H54 (cell line): ENCODE data around the gene RAB20.

Source experiments
- DNase-seq: peaks from one replicate; pipeline ENCODE4 v3.0.0; 2011; ENCODE audit warnings: low spot score, mixed read lengths; ENCODE audit not compliant: insufficient read length
- FAIRE-seq: peaks from 3 replicates; lab custom pipeline; 2011; peaks lifted over from hg19 to GRCh38; lab: Jason Lieb, UNC
- POLR2A ChIP-seq: IDR thresholded peaks from 2 replicates; pipeline ENCODE4 v1.6.1; 2011; ENCODE audit warnings: low read depth, mild to moderate bottlenecking, low read length

Gene RAB20

DNA sequence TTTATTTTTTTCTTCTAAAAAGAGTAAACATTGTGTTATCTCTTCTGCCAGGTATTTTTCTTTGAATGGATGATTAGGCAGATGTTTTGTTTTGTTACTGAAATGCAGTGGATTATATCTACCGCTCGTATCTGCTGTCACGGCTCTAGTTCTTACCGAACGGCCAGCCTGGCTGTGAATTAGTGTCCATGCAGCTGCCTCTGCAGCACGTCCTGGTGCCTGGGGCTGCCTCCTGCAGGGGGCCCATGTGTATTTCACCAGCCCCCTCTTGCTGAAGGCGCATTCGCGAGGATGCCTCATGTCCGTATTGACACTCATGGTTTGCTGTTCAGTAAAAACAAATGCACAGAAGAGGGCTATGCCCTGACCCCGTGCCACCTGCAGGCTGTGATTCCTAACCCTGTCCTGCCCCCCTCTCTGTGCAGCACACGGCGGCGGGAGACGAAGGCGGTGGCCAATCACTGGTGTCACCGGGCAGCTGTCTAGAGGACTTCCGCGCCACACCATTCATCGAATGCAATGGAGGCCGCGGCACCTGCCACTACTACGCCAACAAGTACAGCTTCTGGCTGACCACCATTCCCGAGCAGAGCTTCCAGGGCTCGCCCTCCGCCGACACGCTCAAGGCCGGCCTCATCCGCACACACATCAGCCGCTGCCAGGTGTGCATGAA, 49.9 kb downstream of the RAB20 start:
- no peak for FAIRE-seq

DNA sequence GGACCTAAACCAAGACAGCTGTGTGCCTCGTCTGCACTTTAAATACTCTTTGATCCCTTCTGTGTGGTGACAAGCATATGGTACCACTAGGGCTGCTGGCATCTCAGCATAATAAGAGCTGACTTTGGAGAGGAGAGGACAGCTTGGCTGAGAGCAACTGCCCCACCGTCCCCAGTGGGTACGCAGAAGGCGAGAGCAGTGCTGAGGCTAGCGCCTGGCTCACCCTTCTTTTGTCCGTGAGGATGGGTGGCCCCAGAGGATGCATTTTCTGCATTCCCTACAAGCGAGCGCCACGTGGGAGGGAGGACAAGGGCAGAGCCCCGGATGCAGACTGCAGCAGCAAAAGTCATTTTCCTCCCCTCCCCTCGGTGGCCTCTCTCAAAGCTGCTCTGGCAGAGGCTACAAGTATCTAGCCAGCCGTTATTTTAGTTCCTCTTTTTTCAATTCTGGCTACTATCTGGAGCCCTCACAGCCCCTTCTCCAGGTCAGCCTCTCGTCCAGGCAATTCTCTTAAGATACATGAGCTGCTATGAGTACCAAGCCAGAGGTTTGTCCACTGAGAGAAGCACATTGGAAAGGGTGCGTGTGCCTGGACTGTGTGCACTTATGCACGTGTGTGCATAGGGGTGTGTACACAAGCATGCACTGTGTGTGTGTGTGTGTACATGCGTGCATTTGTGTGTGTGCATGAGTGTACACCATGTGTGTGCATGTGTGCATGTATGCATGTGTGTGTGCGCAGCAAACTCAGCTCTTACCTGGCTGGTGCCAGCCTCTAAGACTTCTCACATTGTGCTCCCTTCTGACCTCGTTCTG, 51.3 kb downstream of the RAB20 start:
- FAIRE-seq (no peak), DNase-seq (peak; percentile 51)
- no peak for TF ChIP-seq POLR2A

More for the DNA sequence above, 49.9 kb downstream of the RAB20 start:
- no peak for DNase-seq
- TF ChIP-seq POLR2A = no peak

DNA sequence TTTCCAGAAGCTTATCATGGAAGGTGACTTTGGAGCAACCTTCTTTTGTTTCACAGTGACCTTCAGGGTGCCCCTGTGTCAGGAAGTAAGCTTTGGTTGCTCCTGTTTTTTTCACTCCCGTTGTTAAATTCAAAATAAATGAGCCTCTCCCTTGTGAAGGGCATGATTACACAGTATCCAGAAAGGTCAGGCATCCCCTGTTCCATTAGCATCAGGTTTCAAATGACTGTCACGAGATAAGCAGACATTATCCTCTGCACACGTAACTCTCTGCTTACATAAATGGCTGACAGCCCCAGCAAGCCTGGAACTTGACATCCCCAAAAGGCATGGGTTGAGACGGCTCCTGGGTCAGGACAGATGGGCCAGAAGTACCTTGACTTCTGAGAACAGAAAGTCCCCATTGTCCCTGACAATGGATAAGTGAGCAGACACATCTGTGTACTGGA, 52.0 kb downstream of the RAB20 start:
- no peak for TF ChIP-seq POLR2A
- DNase-seq (no peak), FAIRE-seq (no peak)

DNA sequence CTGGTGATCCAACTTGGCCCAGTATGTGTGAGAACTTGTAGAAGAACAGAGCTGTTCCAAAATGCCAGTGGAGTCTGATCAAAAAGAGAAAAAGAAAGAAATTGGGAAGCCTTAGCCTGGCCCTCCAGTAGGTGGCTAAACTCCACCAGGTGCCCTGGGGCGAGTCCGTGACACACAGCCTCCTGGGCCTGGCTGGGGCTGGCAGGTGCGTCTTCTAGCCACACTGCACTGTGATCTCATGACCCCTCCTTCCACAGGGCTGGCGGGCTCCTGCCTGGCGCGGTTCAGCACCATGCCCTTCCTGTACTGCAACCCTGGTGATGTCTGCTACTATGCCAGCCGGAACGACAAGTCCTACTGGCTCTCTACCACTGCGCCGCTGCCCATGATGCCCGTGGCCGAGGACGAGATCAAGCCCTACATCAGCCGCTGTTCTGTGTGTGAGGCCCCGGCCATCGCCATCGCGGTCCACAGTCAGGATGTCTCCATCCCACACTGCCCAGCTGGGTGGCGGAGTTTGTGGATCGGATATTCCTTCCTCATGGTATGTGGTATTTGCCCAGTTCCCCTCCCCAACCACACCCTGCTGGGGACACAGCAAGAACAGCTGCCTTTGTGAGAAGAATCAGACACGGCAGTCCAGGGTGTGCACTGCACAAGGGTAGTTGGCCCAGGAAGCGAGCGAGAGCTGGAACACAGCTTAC, 53.7 kb downstream of the RAB20 start:
- no peak for TF ChIP-seq POLR2A
- FAIRE-seq (no peak), DNase-seq (no peak)

DNA sequence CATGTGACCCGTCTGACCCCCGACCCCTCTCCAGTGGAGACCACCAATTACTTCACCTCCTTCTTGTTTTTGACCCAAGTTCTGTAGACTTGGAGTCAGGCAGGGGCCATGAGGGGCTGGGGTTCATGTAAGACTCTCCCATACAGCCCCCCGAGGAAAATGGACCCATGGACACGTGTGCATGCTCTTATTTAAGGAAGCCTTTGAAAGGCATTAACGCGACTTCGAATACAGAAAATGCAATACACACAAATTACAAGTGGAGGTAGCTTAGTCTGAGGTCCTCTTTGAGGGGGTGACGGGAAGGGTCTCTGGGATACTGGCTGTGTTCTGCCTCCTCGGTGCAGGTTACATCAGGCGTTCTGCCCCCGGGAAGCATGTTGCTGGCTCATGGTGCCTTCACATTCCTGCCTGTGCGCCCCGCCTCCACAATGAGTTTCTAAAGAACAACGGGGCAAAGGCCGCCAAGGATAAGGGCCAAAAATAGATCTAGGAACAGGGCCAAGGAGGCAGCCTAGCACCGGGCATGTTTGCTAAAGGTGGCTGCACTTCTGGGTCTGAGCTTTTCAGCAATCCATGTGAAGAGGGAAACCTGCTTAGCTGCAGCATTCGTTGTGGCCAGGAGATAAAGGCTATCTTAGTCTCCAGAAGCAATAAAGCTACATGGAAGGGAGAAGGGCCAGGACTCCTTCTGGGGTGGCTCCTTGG, 54.5 kb downstream of the RAB20 start:
- TF ChIP-seq POLR2A = no peak
- FAIRE-seq = no peak
- DNase-seq = no peak

DNA sequence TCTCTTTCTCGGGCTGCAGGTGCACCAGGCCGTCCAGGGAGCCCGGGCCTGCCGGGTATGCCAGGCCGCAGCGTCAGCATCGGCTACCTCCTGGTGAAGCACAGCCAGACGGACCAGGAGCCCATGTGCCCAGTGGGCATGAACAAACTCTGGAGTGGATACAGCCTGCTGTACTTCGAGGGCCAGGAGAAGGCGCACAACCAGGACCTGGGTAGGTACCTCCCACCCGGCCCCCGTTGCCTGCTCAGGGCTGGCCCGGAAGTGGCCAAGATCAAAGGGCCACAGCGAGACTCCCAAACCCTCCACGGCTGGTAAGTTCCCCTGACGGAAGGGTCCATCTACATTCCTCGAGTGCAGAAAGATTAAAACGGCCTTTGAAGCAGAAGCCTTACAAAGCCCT, 55.1 kb downstream of the RAB20 start:
- FAIRE-seq (no peak), DNase-seq (no peak)
- no peak for TF ChIP-seq POLR2A

DNA sequence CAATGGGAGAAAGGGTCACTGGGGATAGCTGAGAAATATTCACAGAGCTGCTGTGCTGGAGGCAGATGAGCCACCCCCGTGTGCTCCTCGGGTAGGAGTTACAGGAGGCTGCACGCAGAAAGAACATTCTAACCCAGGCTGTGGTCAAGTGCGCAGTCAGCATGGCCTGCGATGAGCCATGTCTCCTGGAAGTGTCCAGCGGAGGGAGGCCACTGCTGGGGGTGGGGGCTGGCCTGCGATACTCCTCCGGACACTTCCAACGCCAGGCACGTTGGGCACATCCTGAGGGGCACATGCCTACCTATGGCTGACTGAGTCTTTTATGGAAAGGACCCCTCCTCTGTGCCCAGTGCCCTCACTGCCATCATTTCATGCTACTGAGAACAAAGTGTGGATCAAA, 55.9 kb downstream of the RAB20 start:
- DNase-seq = no peak
- no peak for TF ChIP-seq POLR2A
- FAIRE-seq = no peak

DNA sequence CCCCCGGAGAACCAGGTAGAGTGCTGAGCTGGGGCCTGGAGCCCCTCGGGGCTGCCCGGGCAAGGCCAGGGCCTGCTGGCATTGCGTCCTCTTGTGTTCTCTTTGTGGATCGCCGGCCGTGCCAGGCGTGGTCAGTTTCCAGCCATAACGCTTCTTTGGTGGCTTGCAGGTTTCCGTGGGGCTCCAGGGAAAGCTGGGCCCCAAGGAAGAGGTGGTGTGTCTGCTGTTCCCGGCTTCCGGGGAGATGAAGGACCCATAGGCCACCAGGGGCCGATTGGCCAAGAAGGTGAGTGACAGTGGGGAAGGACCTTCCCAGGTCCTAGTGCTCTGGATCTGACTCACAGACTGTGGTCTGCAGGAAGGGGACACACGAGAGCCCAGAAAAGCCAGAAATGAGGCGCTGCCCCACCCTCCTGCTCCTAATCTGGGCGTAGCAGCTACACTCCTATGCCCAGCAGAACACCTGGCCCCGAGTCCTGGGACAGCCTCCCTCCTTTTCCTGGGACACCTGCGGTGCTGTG, 57.5 kb downstream of the RAB20 start:
- no peak for DNase-seq
- no peak for TF ChIP-seq POLR2A

DNA sequence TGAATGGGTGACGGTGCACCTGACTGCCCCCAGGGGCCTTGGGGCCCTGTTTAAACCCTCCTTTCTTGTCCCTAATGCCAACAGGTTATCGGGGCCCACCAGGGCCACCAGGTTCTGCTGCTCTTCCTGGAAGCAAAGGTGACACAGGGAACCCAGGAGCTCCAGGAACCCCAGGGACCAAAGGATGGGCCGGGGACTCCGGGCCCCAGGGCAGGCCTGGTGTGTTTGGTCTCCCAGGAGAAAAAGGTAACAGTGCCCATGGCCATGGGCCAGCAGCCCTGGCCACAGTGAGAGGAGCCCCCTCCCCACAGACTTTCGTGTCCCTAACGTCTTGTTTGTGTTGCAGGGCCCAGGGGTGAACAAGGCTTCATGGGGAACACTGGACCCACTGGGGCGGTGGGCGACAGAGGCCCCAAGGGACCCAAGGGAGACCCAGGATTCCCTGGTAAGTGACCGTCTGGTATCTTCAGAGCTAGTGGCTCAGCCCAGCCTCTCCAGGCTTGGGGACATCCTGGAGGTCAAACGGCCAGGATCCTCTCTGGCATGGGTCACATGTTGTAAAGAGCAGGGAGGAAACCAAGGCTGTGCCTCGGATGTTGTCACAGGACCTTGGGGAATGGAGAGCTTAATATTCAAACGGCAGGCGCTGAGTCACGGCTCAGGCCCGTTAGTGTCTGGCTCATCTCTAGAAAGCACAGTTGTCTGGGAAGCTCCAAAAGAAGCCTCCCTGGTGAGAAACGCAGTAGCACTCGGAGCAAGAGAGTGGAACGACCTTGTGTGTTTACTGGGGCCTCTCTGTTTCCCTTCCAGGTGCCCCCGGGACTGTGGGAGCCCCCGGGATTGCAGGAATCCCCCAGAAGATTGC, 58.3 kb downstream of the RAB20 start:
- FAIRE-seq (no peak), DNase-seq (no peak)
- no peak for TF ChIP-seq POLR2A

More for the DNA sequence above, 57.5 kb downstream of the RAB20 start:
- FAIRE-seq = no peak

DNA sequence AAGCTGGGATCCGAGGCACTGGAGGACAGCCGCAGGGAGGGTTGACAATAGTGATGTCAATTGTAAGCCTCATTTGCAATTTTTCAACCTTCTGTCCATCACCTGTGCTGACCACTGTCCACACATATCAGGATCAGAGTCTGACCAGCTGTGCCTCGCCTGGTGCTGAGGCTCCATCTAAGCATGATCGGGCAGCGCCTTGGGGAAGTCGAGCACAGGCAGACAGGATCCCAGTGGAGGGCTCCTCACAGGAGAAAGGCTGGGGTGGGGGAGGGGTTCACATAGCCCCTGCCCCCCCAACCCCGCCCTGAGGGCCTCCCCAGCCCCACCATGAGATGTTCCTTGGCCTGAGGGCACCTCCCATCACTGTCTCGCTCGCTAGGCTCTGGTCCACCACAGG, 60.3 kb downstream of the RAB20 start:
- DNase-seq = no peak
- FAIRE-seq = no peak
- TF ChIP-seq POLR2A = no peak

DNA sequence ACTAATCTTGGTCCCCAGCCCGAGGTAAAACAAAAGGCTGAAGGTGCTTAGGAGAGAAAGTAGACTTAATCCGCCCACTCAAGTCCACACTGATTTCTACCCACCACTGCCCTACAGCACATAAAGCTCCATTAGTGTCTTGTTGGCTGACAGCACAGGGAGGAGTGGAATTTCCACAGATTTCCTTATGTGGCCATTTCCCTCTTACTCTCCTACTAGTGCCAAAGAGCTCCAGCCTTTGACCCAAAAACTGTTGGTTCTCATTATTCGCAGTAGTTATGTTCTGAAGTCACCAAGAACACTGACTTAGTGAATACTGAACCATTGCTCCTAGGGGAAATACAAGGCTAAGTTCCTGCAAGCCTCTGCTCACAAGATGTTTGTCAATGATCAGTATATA, 61.2 kb downstream of the RAB20 start:
- TF ChIP-seq POLR2A = no peak
- no peak for DNase-seq
- FAIRE-seq = no peak

DNA sequence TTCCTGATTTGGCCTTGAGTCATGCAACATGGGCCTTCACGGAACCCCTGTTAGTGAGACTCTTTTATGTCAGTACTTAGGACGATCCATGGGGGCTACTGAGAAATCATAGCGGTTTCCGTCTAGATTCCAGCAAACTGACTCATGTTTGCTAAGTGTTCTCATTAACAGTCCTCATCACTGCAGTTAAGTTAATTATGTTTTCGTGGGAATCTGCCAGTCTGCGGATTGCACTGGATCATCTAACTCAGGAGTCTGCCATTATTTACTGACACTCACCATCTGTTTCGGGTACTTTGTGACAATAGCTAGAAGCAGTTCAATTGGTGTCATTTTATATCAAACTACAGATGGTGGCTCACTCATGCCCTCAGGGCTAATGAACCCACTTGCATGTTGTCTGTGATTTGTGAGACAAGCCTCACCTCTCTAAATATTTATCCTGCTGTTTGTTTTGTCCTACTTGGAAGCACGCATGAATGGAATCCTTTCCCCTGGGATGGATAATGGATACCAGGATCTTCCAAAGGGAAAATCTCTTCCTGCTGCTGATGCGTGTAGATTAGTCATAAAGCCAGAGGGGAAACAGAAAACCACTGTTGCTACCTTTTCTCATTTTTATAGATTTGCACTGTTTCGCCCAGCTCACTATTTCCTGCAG, 61.8 kb downstream of the RAB20 start:
- DNase-seq (no peak), FAIRE-seq (peak; percentile 20)
- no peak for TF ChIP-seq POLR2A
